Fibroblast of skin of abdomen (primary cell): ENCODE measurements around the gene PI4K2B. TPM values are rescaled to one million over a fixed set of nuclear protein-coding genes. Genes with fewer than 3 reads are reported as not detected.
"Not testable (repeated sequence)": the region's sequence is repeated elsewhere in the genome, so short reads cannot be mapped to it uniquely, and the experiment has no call there.

Source experiments
- DNase-seq: peaks from one replicate; pipeline ENCODE4 v3.0.0-alpha.2; 2013
- polyA plus RNA-seq, 2 experiments: library from polyadenylated mRNA; unstranded; fragments of 120-200 nt; gene quantifications; one replicate each; pipeline ENCODE4 v1.2.1, GENCODE V29; 2013; ENCODE audit not compliant: insufficient read length in 2 of 2

Gene PI4K2B
- polyA plus RNA-seq (2013, experiment 1 of 2; ENCODE audit: insufficient read length): 14.6 TPM
- polyA plus RNA-seq (2013, experiment 2 of 2; ENCODE audit: insufficient read length): 16.0 TPM

DNA sequence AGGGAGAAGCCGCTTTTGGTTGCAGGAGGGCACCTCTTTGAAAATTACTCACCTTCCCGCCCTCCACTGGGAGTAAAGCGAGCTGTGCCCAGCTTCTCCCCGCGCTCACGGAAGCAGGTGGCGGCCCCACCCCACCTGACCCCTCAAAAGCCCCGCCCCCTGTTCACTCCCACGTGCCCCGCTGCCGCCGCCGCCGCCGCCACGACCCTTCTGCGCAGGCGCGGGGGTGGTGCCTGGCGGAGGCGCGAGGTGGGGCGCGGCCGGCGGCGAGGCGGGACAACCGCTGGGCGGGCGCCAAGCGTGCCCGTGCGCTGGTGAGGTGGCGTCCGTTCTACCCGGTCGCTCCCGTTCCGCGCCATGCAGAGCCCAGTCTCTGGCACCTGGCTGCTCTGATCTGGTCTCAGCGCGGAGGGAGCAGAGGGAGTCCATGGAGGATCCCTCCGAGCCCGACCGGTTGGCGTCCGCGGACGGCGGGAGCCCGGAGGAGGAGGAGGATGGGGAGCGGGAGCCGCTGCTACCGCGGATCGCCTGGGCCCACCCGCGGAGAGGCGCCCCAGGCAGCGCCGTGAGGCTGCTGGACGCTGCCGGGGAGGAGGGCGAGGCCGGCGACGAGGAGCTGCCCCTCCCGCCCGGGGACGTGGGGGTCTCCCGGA, at the start of gene PI4K2B:
Gene PI4K2B, plus strand, starts transcription at position 297 of the 653 bp plus-strand sequence. Its CDS starts 131 bp downstream, at position 428.
- DNase-seq: peak; percentile 82

DNA sequence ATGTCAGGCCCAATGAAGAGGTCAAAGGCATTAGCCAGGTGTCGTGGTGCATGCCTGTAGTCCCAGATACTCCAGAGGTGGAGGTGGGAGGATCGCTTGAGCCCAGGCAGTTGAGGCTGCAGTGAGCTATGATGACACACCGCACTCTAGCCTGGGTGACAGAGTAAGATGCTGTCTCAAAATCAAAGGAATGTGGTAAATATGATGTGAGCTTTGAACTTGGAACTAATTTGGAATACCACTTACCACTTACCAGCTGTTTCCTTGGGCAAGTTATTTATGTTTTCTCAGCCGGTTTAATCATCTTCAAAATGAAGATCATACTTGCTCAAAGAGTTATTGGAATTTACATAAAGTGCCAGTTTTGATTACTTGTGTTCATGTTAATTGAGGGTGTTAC, 49.8 kb upstream of the PI4K2B start:
- DNase-seq: no peak

GRCh38 chr4:25190407-25190806, 43.4 kb upstream of the PI4K2B start:
- no peak for DNase-seq

- DNase-seq: no peak
Observed at GRCh38 chr4:25198713-25199112, 35.1 kb upstream of the PI4K2B start.

DNA sequence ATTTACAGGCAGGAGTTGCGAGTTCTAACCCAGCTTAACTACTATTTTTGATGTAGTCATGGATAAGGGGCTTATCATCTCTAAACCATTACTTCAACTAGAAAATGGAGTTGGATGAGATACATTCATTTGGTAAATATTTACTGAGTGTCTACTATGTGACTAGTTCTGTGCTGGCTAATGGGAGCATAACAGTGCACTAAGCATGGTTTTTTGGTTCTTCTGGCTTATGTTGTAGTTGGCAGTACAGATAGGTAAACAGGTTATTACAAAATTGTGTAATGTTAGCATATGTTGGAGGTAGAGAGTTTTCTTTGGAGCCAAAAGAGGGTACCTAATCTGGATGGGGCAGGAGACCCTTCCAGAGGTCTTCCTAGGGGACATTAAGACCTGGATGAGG, 25.8 kb upstream of the PI4K2B start:
- DNase-seq: no peak

- no peak for DNase-seq
Observed at GRCh38 chr4:25209702-25210101, 24.1 kb upstream of the PI4K2B start.

GRCh38 chr4:25211721-25212120, 22.1 kb upstream of the PI4K2B start:
- DNase-seq: no peak

DNA sequence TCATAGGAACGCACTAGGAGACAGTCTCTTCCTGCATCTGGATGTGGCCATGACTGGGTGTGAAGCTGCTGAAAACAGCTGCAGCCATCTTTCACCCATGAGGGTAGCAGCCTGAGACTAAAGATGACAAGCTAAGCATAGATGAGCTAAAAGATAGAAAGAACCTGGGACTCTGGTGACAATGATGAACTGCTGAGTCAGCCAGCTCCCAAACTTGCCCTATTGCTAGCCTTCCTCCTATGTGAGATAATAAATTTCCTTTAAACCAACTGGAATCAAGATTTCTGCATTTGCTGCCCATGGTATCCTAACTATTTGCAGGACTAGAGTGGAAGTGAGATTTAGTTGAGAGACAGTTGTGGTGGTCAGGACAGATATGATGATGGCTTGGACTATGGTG, 21.0 kb upstream of the PI4K2B start:
- no peak for DNase-seq

GRCh38 chr4:25213347-25213979, 20.4 kb upstream of the PI4K2B start:
- DNase-seq: no peak

DNA sequence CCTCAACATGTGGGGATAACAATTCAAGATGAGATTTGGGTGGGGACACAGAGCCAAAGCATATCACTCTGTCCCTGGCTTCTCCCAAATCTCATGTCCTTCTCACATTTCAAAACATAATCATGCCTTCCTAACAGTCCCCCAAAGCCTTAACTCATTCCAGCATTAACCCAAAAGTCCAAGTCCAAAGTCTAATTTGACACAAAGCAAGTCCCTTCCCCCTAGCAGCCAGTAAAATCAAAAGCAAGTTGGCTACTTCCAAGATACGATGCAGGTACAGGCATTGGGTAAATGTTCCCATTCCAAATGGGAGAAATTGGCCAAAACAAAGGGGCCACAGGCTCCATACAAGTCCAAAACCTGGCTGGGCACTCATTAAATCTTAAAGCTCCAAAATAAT, 19.1 kb upstream of the PI4K2B start:
- DNase-seq: not testable (repeated sequence)

DNA sequence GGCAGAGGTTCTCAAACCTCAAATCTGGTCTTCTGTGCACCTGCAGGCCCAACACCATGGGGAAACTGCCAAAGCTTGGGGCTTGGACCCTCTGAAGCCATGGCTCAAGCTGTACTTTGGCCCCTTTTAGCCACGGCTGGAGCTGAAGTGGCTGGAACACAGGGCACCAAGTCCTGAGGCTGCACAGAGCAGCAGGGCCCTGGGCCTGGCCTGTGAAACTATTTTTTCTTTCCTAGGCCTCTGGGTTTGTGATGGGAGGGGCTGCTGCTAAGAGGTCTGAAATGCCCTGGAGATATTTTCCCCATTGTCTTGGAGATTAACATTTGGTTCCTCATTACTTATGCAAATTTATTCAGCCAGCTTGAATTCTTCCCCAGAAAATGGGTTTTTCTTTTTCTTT, 18.3 kb upstream of the PI4K2B start:
- DNase-seq: no peak

- DNase-seq: no peak
Observed at GRCh38 chr4:25221377-25221776, 12.5 kb upstream of the PI4K2B start.

DNA sequence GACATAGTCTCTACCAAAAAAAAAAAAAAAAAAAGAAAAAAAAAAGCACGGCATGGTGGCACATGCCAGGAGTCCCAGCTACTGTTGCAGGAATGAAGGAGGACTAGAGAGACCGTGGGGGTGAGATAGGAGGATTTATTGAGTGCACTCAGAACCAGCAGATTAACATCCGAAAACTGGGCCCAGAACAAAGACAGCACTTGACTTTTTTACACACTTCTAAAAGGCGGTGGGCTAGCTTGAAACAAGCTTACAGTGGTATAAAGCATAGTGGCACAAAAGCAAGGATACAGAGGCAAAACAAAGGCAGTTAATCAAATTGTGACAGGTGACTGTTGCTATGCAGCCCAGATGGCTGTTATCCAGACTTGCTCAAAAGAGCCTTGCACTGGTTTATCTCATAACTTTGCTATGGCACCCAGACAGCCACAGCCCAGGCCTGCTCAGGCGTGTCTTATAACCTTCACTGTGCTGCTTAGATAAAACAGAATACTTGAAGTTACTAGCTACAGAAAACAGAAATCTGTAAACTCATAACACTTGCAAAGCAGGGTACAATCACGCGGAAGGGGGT, 9.9 kb upstream of the PI4K2B start:
- peak; percentile 12 for DNase-seq

GRCh38 chr4:25229804-25230203, 4.0 kb upstream of the PI4K2B start:
- no peak for DNase-seq

- no peak for DNase-seq
Observed at GRCh38 chr4:25233194-25233593, 639 bp upstream of the PI4K2B start.

GRCh38 chr4:25234390-25235370, 847 bp downstream of the PI4K2B start:
- peak; percentile 75 for DNase-seq

DNA sequence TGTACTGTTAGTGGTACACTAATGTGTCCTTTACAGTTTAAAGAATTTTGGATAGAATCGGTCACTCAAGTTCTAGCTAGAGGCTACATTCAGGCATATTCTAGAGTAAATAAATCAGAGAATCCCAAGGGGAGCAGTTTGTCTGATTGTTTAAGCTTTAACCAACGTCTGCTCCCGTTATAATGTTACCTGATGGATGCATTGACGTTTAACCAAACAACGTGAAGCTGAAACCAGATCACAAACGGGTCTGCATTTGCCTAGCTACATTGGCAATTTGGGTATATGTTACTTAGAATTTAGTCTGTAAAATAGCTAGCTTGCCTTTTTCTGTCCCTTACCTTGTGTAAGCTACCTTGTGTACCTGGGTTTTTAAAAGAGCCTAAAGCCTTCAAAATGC, 1.6 kb downstream of the PI4K2B start:
- DNase-seq: no peak

DNA sequence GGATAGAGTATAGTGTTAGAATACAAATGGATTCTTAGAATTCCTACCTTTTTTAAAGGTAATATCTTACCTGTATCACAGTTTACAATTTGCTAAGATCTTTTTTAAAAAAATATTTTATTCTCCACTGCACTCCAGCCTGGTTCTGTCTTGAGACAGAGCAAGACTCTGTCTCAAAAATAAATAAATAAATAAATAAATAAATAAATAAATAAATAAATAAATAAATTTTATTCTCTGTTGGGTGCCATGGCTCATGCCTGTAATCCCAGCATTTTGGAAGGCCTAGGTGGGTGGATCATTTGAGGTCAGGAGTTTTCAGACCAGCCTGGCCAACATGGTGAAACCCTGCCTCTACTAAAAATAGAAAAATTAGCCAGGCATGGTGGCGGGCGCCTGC, 2.2 kb downstream of the PI4K2B start:
- DNase-seq: not testable (repeated sequence)

DNA sequence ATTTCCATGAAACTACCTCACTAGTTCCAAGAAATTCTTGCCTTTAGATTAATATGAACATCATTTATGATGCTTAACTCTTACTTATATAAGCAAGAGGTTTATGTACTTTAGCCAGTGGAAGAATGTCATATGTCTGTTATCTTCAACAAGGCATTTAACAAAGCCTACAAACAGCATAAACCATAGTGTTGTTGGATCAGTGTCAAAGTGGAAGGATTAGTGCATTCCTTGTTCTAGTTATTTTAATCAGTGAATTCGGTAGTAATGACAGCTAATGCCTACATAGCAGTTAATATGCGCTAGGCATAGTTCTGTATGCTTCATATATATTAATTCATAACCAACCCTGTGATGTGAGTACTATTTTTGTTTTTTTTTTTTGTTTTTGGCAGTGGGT, 3.1 kb downstream of the PI4K2B start:
- DNase-seq: no peak

DNA sequence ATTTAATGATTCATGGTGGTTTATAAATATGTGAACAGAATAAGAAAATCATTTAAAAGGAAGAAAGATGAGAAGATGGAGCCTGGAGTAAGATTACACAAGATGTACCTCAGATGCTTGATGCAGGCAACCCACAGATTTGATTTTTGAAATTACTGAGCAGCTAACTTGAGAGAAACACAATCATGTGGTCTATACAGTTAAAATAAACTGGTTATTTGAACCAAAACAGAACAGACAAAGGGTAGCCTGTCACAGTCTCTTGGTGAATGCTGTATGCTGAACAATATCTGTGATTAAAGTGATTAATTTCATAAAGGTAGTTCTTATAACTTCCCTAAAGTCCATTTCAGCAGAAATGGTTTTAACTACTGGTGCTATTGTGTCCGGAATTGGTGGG, 4.2 kb downstream of the PI4K2B start:
- no peak for DNase-seq

DNA sequence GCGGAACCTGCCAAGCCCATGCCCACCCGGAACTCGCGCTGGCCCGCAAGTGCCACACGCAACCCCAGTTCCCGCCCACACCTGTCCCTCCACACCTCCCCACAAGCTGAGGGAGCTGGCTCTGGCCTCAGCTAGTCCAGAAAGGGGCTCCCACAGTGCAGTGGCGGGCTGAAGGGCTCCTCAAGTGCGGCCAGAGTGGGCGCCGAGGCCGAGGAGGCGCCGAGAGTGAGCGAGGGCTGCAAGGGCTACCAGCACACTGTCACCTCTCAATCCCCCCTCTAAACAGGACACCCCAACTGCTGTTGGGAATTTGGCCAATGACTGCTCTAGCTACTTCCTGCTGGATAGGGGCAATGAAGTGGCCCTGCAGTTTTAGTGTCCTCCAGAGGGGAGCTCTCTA, 5.7 kb downstream of the PI4K2B start:
- DNase-seq: not testable (repeated sequence)

- DNase-seq: not testable (repeated sequence)
Observed at GRCh38 chr4:25240754-25241210, 6.9 kb downstream of the PI4K2B start.

DNA sequence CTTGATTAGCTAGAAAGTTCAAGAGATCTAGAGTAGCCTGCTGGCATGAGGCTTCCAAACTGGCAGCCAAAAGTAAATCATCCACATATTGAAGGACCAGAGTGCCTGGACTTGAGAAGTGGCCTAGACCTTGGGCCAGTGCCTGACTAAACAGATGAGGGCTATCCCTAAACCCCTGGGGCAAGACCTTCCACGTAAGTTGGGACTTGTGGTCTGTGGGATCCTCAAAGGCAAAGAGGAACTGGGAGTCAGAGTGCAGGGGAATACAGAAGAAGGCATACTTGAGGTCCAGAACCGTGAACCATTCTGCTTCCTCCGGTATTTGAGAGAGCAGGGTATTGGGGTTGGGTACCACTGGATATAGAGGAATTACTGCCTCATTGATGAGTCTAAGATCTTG, 8.4 kb downstream of the PI4K2B start:
- DNase-seq: not testable (repeated sequence)
